ENCODE measurements around the gene SCGN. TPM values are rescaled to one million over a fixed set of nuclear protein-coding genes. Genes with fewer than 3 reads are reported as not detected.

Gene SCGN
- total and polyA plus RNA-seq, 2 of the 13 experiments (the other 11 are each of a cell fraction or from before 2014, with no cell fraction given), result 2.9 to 29.0 TPM

DNA sequence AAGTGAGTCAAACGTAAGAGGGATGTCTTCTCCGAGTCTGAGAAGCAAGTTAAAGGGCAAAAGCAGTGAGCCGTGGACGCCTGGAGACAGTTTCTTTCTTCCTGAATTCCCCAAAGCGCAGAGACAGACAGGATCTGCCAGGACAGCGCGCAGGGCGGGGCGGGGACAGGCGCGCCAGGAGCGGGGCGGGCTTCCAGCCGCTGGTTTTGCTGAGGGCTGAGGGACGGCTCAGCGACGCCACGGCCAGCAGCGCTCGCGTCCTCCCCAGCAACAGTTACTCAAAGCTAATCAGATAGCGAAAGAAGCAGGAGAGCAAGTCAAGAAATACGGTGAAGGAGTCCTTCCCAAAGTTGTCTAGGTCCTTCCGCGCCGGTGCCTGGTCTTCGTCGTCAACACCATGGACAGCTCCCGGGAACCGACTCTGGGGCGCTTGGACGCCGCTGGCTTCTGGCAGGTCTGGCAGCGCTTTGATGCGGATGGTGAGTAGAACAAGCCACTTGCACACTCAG, at the start of gene SCGN (continued):
- 0 out of 2 replicates have a peak, but pooled peaks have one; percentile 18 for TF ChIP-seq JUND (CRISPR knock-in tag; IDR thresholded peaks at IDR 0.05)
- peak; percentile 61 for TF ChIP-seq ZNF143 (CRISPR knock-in tag; IDR thresholded peaks at IDR 0.05)
- TF ChIP-seq ZMYM3 (CRISPR knock-in tag; IDR thresholded peaks at IDR 0.05), result peak; percentile 49; the same call in 1 of the 2 replicates
- TF ChIP-seq, protein P1, sequence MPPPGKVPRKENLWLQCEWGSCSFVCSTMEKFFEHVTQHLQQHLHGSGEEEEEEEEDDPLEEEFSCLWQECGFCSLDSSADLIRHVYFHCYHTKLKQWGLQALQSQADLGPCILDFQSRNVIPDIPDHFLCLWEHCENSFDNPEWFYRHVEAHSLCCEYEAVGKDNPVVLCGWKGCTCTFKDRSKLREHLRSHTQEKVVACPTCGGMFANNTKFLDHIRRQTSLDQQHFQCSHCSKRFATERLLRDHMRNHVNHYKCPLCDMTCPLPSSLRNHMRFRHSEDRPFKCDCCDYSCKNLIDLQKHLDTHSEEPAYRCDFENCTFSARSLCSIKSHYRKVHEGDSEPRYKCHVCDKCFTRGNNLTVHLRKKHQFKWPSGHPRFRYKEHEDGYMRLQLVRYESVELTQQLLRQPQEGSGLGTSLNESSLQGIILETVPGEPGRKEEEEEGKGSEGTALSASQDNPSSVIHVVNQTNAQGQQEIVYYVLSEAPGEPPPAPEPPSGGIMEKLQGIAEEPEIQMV (CRISPR knock-in tag; IDR thresholded peaks at IDR 0.05; ENCODE audit: low read depth), result peak; percentile 94
- peak; percentile 86; the same call in 1 of the 2 replicates for TF ChIP-seq ZNF546 (CRISPR knock-in tag; conservative IDR thresholded peaks at IDR 0.05)
- TF ChIP-seq MED8 (CRISPR knock-in tag; IDR thresholded peaks at IDR 0.05; ENCODE audit: insufficient replicate concordance), result no peak
- TF ChIP-seq ZNF282 (IDR thresholded peaks at IDR 0.05; ENCODE audit: partially characterized antibody), result no peak
- TF ChIP-seq, protein P2, sequence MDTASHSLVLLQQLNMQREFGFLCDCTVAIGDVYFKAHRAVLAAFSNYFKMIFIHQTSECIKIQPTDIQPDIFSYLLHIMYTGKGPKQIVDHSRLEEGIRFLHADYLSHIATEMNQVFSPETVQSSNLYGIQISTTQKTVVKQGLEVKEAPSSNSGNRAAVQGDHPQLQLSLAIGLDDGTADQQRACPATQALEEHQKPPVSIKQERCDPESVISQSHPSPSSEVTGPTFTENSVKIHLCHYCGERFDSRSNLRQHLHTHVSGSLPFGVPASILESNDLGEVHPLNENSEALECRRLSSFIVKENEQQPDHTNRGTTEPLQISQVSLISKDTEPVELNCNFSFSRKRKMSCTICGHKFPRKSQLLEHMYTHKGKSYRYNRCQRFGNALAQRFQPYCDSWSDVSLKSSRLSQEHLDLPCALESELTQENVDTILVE (CRISPR knock-in tag; IDR thresholded peaks at IDR 0.05), result peak; percentile 97
- TF ChIP-seq POLR2G (IDR thresholded peaks at IDR 0.05; ENCODE audit: low read depth, low read length), result no peak
- TF ChIP-seq TP53 (CRISPR knock-in tag; conservative IDR thresholded peaks at IDR 0.05), result peak; percentile 90; the same call in 1 of the 2 replicates
- TF ChIP-seq CREBL2 (CRISPR knock-in tag; IDR thresholded peaks at IDR 0.05; ENCODE audit: borderline replicate concordance), result no peak
- peak; percentile 85; the same call in 1 of the 2 replicates for TF ChIP-seq RXRB (CRISPR knock-in tag; IDR thresholded peaks at IDR 0.05; ENCODE audit: borderline replicate concordance)
- TF ChIP-seq ARID5B (CRISPR knock-in tag; IDR thresholded peaks at IDR 0.05), result peak; percentile 76
- TF ChIP-seq KDM2A (CRISPR knock-in tag; IDR thresholded peaks at IDR 0.05; ENCODE audit: borderline replicate concordance, low read depth), result peak; percentile 93
- TF ChIP-seq, protein P3, sequence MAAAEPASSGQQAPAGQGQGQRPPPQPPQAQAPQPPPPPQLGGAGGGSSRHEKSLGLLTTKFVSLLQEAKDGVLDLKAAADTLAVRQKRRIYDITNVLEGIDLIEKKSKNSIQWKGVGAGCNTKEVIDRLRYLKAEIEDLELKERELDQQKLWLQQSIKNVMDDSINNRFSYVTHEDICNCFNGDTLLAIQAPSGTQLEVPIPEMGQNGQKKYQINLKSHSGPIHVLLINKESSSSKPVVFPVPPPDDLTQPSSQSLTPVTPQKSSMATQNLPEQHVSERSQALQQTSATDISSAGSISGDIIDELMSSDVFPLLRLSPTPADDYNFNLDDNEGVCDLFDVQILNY (CRISPR knock-in tag; conservative IDR thresholded peaks at IDR 0.05), result peak; percentile 62; the same call in 1 of the 2 replicates
- peak; percentile 95; the same call in 1 of the 2 replicates for TF ChIP-seq EED (CRISPR knock-in tag; IDR thresholded peaks at IDR 0.05)
- peak; percentile 81; the same call in 1 of the 2 replicates for TF ChIP-seq SMYD3 (CRISPR knock-in tag; IDR thresholded peaks at IDR 0.05)
- TF ChIP-seq, protein P4, sequence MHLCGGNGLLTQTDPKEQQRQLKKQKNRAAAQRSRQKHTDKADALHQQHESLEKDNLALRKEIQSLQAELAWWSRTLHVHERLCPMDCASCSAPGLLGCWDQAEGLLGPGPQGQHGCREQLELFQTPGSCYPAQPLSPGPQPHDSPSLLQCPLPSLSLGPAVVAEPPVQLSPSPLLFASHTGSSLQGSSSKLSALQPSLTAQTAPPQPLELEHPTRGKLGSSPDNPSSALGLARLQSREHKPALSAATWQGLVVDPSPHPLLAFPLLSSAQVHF (CRISPR knock-in tag; IDR thresholded peaks at IDR 0.05), result peak; percentile 48; the same call in 1 of the 2 replicates
- TF ChIP-seq SOX13 (IDR thresholded peaks at IDR 0.05), result no peak
- TF ChIP-seq SOX13 (CRISPR knock-in tag; conservative IDR thresholded peaks at IDR 0.05 in 1 of 2, IDR thresholded peaks at IDR 0.05 in 1 of 2), result peak in 1 of 2 experiments; percentile 76; a peak in 2 of 4 replicates
